GM19328 (cell line): ENCODE data around the gene CHORDC1.
"Not testable (repeated sequence)": the region's sequence is repeated elsewhere in the genome, so short reads cannot be mapped to it uniquely, and the experiment has no call there.

Experiments used
- ATAC-seq: cut with Tn5 transposase; IDR thresholded peaks from one replicate; pipeline ENCODE4 v1.9.1; 2021; ENCODE audit warnings: mild to moderate bottlenecking, moderate library complexity; ENCODE audit not compliant: unreplicated experiment

The CHORDC1 gene

GRCh38 chr11:90218606-90219005 lies 4.2 kb downstream of the CHORDC1 start:
- no peak for ATAC-seq

- no peak for ATAC-seq
These were observed 6.2 kb downstream of the CHORDC1 start for GRCh38 chr11:90216611-90217010.

GRCh38 chr11:90213322-90213721 lies 9.5 kb downstream of the CHORDC1 start:
- ATAC-seq = no peak

GRCh38 chr11:90208857-90209256 lies 14.0 kb downstream of the CHORDC1 start:
- no peak for ATAC-seq

- ATAC-seq = not testable (repeated sequence)
These were observed 14.9 kb downstream of the CHORDC1 start for GRCh38 chr11:90207992-90208391.

GRCh38 chr11:90204832-90205646 lies 17.8 kb downstream of the CHORDC1 start:
- ATAC-seq = peak; percentile 71

GRCh38 chr11:90204407-90204806 lies 18.4 kb downstream of the CHORDC1 start:
- ATAC-seq = no peak

GRCh38 chr11:90202342-90202741 lies 20.5 kb downstream of the CHORDC1 start:
- no peak for ATAC-seq

- ATAC-seq = no peak
These were observed 25.5 kb downstream of the CHORDC1 start for GRCh38 chr11:90197377-90197776.

GRCh38 chr11:90192869-90193582 lies 29.8 kb downstream of the CHORDC1 start:
- no peak for ATAC-seq

GRCh38 chr11:90189011-90189410 lies 33.8 kb downstream of the CHORDC1 start:
- ATAC-seq = no peak

GRCh38 chr11:90187839-90188238 lies 35.0 kb downstream of the CHORDC1 start:
- no peak for ATAC-seq

- no peak for ATAC-seq
These were observed 42.9 kb downstream of the CHORDC1 start for GRCh38 chr11:90179923-90180322.

- ATAC-seq = no peak
These were observed 44.1 kb downstream of the CHORDC1 start for GRCh38 chr11:90178751-90179150.

GRCh38 chr11:90176069-90176468 lies 46.8 kb downstream of the CHORDC1 start:
- ATAC-seq = no peak

GRCh38 chr11:90171359-90171758 lies 51.5 kb downstream of the CHORDC1 start:
- no peak for ATAC-seq

GRCh38 chr11:90168571-90168970 lies 54.3 kb downstream of the CHORDC1 start:
- no peak for ATAC-seq

GRCh38 chr11:90167704-90168103 lies 55.1 kb downstream of the CHORDC1 start:
- not testable (repeated sequence) for ATAC-seq

GRCh38 chr11:90166982-90167573 lies 55.8 kb downstream of the CHORDC1 start:
- not testable (repeated sequence) for ATAC-seq
